Measurements from ENCODE around the gene MXRA8.

MXRA8 gene

DNA sequence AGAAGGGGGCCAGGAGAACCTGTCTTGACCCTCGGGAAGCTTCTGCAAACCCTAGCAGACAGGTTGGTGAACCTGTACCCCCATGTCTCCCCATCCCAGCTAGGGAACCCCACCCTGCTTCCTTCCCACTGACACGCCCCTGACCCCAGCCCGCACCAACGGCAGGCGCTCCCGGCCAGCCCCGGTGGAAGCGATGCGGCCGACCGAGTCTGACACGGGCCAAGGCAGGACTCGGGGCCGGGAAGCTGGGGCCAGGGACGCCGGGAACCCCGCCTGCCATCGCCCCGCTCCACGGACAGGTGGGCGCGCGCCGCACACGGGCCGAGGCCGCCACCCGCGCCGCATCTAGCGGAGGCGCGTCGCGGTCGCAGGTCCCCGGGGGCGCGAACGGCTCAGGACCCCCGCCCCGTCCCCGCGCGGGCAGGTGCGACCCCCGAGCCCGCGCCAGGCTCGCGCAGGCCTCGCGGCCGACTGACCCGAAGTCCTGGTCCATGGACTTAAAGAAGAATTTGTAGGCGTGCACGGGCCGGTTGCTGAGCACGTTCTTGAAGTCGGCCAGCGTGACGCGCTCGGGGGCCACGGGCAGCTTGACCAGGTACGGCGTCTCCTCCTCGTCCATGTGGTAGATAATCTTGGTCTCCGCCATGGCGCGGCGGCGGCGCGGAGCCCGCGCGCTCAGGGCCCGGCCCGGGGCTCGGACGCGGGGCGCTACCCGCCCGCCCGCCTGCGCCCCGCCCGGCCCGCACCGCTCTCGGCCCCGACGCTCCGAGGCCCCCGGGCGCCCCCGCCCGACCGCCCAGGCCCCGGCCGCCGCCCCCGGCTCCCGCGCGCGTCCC lies 9.7 kb downstream of the MXRA8 start:
- no peak for DNase-seq

DNA sequence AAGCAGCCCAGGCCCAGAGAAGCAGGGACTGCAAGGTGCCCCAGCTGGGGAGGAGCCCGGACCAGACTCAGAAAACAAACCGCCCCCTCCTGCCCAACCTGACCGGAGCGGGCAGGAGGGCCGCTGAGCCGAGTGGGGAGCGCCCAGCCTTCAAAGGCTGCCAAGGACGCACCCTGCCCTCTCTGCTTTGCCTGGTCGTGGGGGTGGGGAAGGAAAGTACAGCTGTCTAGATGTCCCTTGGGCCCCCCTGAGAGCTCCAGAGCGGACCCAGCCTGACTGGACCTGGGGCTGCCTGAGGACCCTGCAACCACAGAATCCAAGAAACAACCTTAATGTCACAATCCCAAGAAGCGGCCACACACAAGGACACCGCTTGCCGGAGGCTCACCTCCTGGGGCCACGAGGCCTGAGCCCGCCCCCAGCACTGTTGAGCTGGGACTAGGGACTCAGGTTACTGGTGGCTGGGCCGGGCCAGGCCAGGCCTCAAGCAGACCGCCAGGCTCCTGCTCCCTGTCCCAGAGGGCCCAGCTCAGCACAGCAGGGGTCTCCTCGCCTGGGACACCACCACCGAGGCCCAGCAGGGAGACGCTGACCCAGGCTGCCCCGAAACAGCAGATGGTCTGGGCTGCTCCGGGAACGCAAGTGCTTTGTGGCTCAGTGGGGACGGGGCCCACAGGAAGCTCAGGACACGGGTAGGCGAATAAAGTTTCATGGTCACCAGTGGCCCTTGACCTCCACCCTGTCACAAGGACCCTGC lies 10.5 kb downstream of the MXRA8 start:
- DNase-seq, result no peak

DNA sequence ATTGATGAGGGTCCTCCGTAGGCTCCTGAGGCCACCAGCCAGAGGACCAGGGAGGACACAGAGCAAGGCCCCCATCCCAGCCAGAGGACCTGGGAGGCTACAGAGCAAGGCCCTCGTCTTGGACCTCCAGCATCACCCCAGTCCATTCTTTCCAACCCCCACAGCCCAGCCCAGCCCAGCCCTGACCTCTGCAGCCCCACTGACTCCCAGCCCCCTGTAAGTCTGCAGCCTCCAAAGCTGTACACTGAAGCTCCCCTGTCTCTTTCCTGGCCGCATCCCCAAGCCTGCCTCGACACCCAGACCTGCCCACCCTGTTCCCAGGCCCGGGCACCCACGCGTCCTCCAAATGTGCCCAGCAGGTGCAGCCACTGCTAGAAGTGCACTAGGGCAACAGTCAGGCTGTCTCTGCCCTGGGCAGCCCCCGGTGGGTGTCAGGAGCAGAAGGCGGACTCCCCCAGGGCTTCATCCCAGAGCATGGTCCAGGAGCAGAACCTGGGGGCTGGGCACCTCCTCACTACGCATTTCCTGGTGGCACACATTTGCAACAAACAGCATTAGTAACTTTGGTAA lies 11.2 kb downstream of the MXRA8 start:
- DNase-seq, result no peak

DNA sequence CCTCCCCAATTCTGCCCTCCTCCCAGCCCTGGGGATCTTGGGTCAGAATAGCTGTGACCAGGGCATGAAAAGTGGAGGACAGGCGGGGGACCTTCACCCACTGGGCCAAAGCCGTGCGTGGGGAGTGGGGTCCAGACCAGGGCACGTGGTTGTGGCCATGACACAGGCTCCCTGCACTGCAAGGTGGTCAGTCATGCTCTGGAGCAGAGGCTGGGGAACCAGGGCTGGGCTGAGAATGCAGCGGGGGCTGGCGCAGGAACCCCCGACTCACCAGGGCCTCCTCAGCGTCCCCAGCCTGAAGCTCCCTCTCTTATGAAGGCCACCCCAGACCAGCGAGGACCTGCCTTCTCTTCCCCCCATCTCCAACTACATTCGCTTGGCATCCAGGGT lies 11.9 kb downstream of the MXRA8 start:
- DNase-seq, result no peak

DNA sequence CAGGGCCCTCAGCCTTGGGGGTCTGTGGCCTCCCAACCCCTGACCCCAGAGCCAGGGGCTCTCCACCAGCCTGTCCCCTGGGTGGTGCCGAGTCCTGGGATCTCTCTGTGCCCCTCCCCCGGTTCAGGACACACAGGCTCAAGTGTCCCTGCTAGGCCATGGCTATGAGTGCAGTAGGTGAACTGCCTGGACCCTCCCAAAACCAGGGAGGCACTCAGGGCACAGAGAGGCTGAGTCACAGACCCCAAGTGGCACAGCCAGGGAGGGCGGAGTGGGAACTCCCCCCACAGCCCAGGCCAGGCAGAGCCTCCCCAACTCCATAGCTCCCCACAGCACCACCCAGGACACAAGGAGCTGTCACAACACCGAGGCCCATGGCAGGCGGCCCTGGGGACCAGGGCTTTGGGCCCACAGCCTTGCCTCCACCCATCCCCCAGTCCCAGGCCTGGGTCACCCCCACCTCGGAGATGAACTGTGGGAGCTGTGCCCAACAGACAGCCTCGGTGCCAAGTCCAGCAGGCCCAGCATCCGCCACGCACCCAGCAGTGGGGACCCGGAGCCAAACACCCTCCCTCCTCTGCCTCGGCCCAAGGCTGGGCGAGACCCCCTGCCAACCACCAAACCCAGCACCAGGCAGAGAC lies 12.4 kb downstream of the MXRA8 start:
- DNase-seq, result no peak

DNA sequence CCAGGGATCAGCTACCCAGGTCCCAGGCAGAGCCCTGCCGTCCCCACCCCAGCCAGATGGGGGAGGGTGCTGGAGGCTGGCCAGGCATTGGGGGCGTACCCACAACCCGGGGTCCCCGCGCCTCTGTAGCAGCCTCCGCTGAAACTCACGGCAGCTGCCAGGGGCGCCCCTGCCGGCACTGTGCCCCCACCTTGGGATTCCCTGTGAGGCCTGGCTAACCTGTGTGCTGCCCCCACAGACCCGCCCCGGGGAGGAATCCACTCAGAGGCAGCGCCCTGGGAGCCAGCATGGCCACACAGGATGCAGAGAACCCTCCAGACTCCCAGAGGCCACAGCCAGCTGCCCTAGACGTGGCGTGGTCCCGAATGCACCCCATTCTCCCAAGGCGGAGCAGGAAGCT lies 13.0 kb downstream of the MXRA8 start:
- no peak for DNase-seq

DNA sequence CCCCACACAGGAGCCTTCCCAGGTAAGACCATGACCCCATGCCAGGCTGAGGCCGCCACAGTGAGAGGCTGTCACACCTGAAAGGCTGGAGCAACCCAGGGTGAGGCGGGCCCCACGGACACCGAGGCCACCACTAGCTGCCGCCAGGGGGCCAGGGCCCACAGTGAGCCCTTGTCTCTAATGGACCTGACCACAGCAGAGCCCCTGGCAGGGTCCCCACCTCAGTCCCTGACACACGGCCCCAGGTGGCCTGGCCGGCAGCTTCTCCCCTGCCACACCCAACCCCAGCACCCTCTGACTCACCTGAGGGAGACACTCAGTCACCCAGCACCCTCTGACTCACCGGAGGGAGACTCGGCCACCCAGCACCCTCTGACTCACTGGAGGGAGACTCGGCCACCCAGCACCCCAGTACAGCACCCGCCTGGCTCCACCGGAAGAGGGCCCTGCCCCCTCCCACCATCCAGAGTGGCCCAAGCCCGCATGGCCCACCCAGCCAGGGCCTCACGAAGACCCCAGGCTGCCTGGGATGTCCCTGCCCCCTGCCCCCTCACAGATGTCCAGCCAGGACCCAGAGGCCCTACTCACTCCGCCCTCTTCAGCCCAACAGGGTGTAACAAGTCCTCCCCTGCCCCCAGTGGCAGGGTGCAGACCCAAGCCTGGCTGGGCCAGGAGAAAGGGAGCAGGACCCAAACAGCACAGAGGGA lies 13.5 kb downstream of the MXRA8 start:
- no peak for DNase-seq

DNA sequence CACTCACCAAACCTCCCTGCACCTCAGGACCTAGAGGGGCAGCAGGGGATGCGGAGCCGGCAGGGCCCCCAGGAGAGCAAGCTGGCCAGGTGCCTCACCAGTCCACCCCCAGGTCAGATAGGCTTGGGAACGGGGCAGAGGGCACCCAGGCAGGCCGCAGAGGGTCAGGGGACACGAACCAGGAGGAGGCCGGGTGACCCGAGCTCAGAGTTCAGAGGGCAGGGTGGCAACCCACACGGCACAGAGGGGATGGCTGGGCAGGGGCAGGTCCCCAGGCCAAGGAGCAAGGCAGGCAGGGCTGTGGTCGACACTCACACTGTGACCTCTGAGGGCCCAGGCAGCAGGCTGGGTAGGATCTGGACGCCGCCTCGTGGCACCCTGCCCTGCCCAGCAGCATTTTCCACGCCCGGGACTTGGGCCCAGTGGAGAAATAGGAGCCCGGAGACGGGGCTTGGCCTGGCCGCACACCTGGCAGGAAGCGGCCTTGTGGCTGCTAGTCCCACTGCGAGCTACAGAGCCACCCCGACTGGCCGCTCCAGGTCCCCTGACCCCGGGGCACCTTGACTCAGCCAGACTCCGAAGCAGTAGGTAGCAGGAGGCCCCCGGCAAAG lies 14.4 kb downstream of the MXRA8 start:
- DNase-seq, result no peak

DNA sequence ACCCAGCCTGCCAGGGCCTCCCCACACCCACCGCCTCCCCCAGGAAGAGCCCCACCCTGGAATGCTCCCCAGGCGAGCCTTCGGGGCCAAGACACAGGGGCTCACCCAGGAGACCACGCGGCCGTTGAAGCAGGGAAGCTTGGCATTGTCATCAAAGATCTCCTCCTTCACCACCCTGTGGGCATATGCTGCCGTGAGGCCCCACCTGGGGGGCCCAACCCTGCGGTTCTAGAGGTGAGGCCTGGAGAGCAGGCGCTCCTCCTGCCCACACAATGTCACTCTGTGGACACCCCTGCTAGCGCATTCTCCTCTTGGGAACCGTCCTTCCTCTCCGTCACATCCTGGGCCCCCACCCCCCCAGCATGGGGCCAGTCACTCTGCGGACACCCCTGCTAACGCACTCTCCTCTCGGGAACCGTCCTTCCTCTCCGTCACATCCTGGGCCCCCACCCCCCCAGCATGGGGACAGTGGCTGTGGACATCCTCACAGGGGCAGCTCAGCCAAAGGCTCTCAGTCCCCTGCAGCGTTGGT lies 15.7 kb downstream of the MXRA8 start:
- DNase-seq, result no peak

DNA sequence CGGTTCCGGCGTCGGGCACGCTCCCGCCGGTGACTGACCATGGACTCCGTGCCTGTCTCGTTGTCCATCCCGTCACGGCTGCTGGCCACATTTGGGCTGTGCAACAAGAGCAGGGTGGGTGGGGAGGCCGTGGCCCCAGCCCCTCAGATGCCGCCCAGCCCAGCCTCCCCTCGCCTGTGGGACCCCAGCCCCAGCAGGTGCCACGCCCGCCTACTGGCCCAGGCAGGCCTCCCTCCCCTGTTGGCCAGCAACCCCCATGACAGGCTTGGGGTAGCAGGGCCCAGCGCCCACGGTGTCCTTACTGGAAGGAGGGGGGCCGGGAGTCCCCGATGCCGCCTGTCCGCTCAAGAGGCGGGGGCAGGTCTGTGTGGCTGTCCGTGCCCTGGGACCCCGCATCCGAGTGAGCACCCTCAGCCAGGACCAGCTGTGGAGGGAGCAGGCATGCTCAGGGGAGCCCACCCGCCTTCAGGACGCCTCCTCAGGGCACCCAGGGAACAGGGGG lies 16.2 kb downstream of the MXRA8 start:
- DNase-seq, result no peak

DNA sequence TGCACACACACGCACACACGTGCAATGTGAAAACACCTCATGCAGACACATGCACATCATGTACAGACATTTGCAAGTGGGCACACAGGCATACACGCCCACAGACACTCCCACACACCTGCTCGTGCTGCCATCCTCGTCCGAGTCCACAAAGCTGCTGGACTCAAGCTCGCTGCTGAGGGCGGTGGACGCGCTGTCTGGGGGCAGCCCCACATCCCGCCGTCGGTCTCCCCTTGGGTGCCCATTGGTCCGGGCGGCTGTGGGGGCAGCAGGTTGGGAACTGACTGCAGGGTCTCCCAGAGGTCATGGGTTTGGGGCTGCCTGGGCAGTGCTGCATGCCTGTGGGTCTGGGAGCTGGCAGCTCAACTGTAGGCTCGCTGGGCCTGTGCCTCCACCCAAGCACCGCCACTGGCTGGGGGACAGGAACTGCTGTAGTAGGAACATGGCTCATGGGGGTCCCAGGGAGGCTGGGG lies 16.8 kb downstream of the MXRA8 start:
- DNase-seq, result no peak

DNA sequence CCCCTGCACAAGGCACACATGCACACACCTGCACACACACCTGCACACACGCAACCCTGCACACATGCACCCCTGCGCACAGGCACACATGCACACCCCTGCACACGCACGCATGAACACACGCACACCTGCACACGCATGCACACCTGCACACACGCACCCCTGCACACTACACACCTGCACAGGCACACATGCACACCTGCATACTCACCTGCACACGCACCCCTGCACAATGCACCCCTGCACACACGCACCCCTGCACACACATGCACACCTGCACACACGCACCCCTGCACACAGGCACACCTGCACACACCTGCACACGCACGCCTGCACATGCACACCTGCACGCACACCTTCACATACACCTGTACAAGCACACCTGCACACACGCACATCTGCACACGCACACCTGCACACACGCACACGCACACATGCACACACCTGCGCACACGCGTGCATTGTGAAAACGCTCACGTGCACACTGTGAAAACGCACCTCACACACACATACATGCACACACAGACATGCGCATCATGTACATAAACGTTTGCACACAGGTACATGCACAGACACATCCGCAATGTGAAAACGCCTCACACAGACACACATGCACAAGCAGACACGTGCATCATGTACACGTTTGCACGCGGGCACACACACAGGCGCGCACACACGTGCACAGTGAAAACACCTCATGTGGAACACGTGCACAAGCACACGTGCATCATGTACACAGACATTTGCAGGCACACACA lies 17.4 kb downstream of the MXRA8 start:
- DNase-seq, result no peak

DNA sequence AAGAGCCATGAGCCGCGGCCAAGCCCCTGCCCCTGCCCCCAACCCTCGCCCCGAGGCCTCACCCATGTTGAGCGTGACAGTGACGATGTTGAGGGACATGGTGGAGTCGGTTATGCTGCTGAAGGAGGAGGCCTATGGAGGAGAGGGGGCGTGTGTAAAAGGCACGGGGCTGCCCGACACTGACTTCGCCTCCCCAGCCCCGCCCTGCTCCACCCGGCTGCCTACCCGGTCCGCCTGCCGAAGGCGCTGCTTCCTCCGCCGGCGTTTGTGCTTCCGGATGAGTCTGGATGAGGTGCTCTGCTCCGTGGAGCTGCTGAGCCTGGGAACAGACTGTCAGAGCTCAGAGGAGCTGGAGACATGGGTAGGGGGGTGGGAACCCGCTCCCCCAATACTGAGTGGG lies 18.2 kb downstream of the MXRA8 start:
- no peak for DNase-seq

DNA sequence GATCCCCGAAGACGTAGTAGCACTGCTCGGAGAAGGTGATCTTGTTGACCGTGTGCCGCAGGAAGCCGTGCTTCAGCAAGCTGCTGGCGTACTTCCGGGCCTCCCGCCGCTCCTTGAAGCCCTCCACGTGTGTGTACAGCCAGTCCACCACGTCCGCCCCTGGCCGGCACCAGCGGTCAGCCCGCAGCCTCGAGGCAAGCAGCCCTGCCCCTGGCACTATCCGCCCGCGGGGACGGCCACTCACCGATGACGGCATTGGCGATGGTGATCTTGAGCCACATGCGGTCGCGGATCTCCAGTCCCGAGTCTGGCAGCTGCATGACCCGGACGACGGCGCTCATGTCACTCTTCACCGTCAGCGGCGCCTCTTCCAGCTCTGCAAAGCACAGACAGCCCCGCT lies 20.1 kb downstream of the MXRA8 start:
- DNase-seq, result no peak

DNA sequence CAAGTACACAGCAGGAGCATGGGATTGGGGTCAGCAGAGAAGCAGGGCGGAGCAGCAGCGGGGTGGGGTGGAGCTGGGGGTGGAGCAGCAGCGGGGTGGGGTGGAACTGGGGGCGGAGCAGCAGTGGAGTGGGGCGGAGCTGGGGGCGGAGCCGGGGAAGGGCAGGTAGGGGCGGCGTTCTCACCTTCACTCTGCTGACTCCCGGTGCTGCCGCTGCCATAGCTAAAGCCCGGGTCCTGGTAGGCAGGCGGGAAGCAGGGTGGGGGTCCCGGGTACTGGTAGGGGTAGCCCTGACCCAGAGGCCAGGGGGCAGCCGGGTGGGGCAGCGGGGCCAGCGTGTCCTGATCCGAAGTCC lies 20.6 kb downstream of the MXRA8 start:
- DNase-seq, result no peak

DNA sequence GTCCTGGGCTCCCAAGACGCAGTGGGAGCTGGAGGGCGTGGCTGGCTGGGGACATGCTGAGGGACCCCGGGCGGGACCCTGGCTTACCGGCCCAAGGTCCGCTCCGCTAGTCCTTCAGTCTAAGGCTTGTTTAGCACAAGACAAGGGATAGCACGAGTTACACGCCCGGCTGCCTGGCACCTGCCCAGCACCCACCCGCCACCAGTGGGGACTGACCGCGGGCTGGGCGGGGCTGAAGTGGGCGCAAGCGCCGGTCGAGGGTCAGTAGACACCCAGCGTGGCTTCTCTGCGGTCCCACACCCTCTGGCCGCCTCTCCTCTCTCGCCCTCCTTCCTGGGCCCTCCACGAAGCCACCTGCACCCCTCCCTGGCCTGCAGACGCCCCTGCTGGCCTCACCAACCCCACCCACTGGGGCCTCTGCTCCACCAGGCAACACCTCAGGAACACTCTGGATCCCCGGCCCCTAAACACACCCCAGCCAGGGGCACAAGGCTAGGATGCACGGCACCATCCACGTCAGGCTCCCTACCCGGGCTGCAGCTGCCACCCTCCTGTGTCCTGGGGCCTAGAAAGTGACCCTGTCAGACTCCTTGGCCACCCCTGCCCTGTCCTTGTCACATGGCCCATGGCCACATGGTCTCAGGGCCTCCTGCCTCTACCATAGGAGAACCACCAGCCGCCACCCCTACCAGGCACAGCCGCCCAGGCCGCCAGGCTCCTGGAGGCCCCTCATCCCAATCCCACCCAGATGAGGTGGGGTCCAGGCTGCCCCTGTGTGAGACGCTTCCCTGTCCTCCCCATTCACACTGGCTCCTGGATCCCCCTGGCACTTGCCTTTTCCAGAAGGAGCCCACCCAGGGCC lies 21.2 kb downstream of the MXRA8 start:
- no peak for DNase-seq

DNA sequence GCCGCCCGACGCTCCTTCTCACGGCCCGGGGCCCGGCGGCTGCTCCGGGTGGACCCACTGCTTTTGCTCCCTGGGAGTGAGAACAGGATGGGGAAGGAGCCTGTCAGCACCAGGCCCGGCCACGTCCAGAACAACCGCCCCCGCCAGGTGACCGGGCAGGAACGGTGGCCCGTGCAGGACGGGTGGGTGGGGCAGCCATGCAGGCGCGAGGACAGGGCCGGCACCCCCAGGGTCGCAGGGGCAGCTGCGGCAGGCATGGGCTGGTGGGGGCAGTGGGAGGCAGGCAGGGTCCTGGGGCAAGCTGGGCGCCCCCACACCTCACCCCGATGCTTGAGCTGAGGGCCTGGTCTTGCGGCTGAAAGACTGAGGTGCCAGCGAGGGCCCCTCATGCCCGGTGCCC lies 21.9 kb downstream of the MXRA8 start:
- no peak for DNase-seq

DNA sequence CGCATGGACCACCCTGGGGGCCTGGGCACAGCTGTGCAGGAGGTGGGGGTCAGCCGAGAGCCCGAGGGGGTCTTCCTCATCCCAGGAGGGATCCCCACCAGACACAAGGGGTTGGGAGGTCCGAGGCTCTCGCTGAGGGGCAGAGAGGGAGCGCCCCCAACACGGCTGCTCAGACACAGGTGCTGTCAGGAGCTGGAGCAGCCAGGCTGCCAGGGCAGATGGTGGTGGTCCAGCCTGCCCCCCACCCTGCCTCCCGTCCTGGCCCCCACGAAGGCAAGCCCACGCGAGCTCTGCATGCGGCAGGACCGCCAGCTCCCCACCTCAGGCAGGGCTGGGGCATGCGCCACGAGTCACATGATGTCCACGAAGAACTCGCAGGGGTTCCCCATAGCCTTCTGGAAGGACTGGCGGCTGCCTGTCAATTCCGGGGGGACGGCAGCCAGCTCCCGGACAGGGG lies 22.5 kb downstream of the MXRA8 start:
- DNase-seq, result no peak

DNA sequence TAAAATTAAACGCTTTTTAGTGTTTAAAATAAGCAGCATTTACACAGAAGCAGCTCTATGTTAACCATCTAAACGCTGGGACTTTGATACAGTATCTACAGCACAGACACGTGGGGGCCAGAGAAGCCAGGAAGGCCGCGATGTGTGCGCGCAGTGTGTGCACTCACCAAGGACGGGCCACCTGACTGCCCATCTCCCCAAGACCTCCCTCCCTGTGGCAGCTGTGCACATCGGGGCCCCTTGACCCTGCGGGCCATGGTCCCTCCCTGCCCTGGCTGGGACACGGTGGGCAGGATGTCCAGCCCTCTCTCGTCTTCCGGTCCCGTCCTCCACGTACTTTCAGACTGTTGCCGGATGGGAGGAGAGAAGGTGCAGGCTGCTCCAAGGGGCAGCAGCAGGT lies 23.1 kb downstream of the MXRA8 start:
- no peak for DNase-seq

DNA sequence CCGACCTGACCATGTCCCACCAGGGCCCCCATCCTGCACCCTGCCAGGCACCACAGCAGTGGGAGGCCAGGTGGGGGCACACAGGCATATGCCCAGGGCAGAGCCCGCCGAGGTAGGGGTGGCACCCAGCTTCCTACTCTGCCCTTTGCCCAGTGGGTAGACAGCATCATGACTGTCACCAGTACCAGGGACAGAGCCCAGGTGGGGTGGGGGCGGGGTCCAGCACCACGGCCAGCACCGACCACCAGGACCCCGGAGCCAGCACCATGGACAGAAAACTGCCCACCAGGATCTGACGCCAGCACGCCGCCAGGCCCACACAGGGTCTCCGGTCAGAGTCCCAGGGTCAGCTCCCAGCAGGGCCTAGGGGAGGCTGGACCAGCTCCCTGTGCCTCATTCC lies 23.5 kb downstream of the MXRA8 start:
- DNase-seq, result no peak
